SU-DHL-6 (cell line): ENCODE data around the gene TNFRSF21.

Experiments
- H2AFZ ChIP-seq: fragments of 200-600 bp; sonication (generic); 2 replicates; pipeline ENCODE4 v1.6.1; 2014; ENCODE audit warnings: low read depth, mild to moderate bottlenecking, moderate library complexity, mixed read lengths, antibody characterized with exemption, low read length; ENCODE audit not compliant: severe bottlenecking
- H3F3A ChIP-seq: fragments of 200-600 bp; shearing (Covaris generic); 2 replicates; pipeline ENCODE4 v1.6.0; 2016; ENCODE audit warnings: antibody characterized with exemption, mild to moderate bottlenecking; ENCODE audit not compliant: insufficient read depth
- H3K27ac ChIP-seq: fragments of 200-600 bp; sonication (generic); 2 replicates; pipeline ENCODE4 v1.5.1; 2016; ENCODE audit warnings: low read depth, mild to moderate bottlenecking, low read length, moderate library complexity, mixed read lengths
- H3K27me3 ChIP-seq: fragments of 200-600 bp; sonication (generic), shearing (Covaris generic); 2 replicates; pipeline ENCODE4 v1.6.0; 2014; ENCODE audit warnings: mild to moderate bottlenecking, low read length
- H3K36me3 ChIP-seq: fragments of 200-600 bp; sonication (generic); 2 replicates; pipeline ENCODE4 v1.6.1; 2014; ENCODE audit warnings: mild to moderate bottlenecking, low read length, mixed read lengths
- H3K4me2 ChIP-seq: fragments of 300-600, 200-600 bp; shearing (Covaris generic), sonication (generic); 2 replicates; pipeline ENCODE4 v1.6.0; 2014; ENCODE audit warnings: low read length, low read depth, mild to moderate bottlenecking; ENCODE audit not compliant: poor library complexity, severe bottlenecking
- H3K4me3 ChIP-seq: fragments of 200-600 bp; sonication (generic); 2 replicates; pipeline ENCODE4 v1.5.1; 2014; ENCODE audit warnings: antibody characterized with exemption, low read length, mild to moderate bottlenecking, mixed read lengths; ENCODE audit not compliant: insufficient read depth, poor library complexity, severe bottlenecking
- H3K79me2 ChIP-seq: fragments of 200-600 bp; sonication (generic); 2 replicates; pipeline ENCODE4 v1.6.1; 2014; ENCODE audit warnings: mild to moderate bottlenecking, low read length, moderate library complexity; ENCODE audit not compliant: insufficient read depth
- H3K9ac ChIP-seq: fragments of 200-600 bp; sonication (generic); 2 replicates; pipeline ENCODE4 v1.7.0; 2014; ENCODE audit warnings: mild to moderate bottlenecking, low read length
- H3K9me2 ChIP-seq: fragments of 200-600 bp; sonication (generic); replicated peaks from 2 replicates; pipeline ENCODE4 v1.6.1; 2014; ENCODE audit warnings: low read length; ENCODE audit not compliant: insufficient read depth
- H3K9me3 ChIP-seq: fragments of 200-600 bp; sonication (generic); 2 replicates; pipeline ENCODE4 v1.6.1; 2014; ENCODE audit warnings: low read length, mixed read lengths; ENCODE audit not compliant: insufficient read depth
- H4K20me1 ChIP-seq: fragments of 200-600 bp; sonication (generic); 2 replicates; pipeline ENCODE4 v1.6.1; 2014; ENCODE audit warnings: low read depth, mild to moderate bottlenecking, antibody characterized with exemption, low read length, moderate library complexity, mixed read lengths
- EZH2phosphoT487 ChIP-seq: fragments of 200-600 bp; sonication (generic), shearing (Covaris generic); conservative IDR thresholded peaks from 2 replicates; pipeline ENCODE4 v1.6.1; 2018; ENCODE audit warnings: mild to moderate bottlenecking, antibody characterized with exemption, low read length, moderate library complexity, mixed read lengths
- TF ChIP-seq, protein P1 (sequence below): fragments of 200-600 bp; sonication (generic); IDR thresholded peaks from one replicate; pipeline ENCODE4 v1.5.1; 2017; ENCODE audit warnings: antibody characterized with exemption, mild to moderate bottlenecking, low read length, moderate library complexity; ENCODE audit not compliant: insufficient read depth, poor library complexity, severe bottlenecking

TNFRSF21 gene

GRCh38 chr6:47348316-47348863 is 38.7 kb upstream of the TNFRSF21 start:
- Histone ChIP-seq H3K9ac (no peak overlapping the region), H3K36me3 (no peaks in the 10 kb centered on the region), H3K9me3 (no peaks in the 10 kb centered on the region), H3K4me2 (no peak overlapping the region), H3F3A (no peaks in the 10 kb centered on the region), H3K27ac (no peak overlapping the region), H4K20me1 (no peaks in the 10 kb centered on the region), H3K4me3 (no peak overlapping the region), H3K27me3 (no peaks in the 10 kb centered on the region), H3K9me2 (no peaks in the 10 kb centered on the region), H3K79me2 (no peaks in the 10 kb centered on the region), H2AFZ (no peak overlapping the region)
- TF ChIP-seq, protein P1, sequence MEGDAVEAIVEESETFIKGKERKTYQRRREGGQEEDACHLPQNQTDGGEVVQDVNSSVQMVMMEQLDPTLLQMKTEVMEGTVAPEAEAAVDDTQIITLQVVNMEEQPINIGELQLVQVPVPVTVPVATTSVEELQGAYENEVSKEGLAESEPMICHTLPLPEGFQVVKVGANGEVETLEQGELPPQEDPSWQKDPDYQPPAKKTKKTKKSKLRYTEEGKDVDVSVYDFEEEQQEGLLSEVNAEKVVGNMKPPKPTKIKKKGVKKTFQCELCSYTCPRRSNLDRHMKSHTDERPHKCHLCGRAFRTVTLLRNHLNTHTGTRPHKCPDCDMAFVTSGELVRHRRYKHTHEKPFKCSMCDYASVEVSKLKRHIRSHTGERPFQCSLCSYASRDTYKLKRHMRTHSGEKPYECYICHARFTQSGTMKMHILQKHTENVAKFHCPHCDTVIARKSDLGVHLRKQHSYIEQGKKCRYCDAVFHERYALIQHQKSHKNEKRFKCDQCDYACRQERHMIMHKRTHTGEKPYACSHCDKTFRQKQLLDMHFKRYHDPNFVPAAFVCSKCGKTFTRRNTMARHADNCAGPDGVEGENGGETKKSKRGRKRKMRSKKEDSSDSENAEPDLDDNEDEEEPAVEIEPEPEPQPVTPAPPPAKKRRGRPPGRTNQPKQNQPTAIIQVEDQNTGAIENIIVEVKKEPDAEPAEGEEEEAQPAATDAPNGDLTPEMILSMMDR, result no peak
- TF ChIP-seq EZH2phosphoT487, result no peak

- Histone ChIP-seq H3K27ac (no peak overlapping the region), H3K79me2 (no peaks in the 10 kb centered on the region), H3K9me2 (no peaks in the 10 kb centered on the region), H3K4me2 (no peak overlapping the region), H3K27me3 (no peaks in the 10 kb centered on the region), H4K20me1 (no peaks in the 10 kb centered on the region), H3K9ac (no peak overlapping the region), H3K9me3 (no peaks in the 10 kb centered on the region), H3K4me3 (no peak overlapping the region), H3F3A (no peaks in the 10 kb centered on the region), H3K36me3 (no peaks in the 10 kb centered on the region), H2AFZ (no peak overlapping the region)
- TF ChIP-seq EZH2phosphoT487, result no peak
- TF ChIP-seq, protein P1, result no peak
Measured at GRCh38 chr6:47345761-47346160, 36.1 kb upstream of the TNFRSF21 start.

GRCh38 chr6:47344022-47344421 is 34.3 kb upstream of the TNFRSF21 start:
- Histone ChIP-seq H3K36me3 (no peaks in the 10 kb centered on the region), H3F3A (no peaks in the 10 kb centered on the region), H3K4me3 (no peak overlapping the region), H3K9me3 (no peaks in the 10 kb centered on the region), H3K4me2 (no peak overlapping the region), H3K9me2 (no peaks in the 10 kb centered on the region), H3K9ac (no peak overlapping the region), H3K79me2 (no peaks in the 10 kb centered on the region), H4K20me1 (no peaks in the 10 kb centered on the region), H2AFZ (no peak overlapping the region), H3K27ac (no peak overlapping the region), H3K27me3 (no peaks in the 10 kb centered on the region)
- no peak for TF ChIP-seq EZH2phosphoT487
- TF ChIP-seq, protein P1, result no peak
